HG03066 (cell line): Measurements from ENCODE around the gene PYGO1.

Experiments
- ATAC-seq: cut with Tn5 transposase; IDR thresholded peaks from one replicate; pipeline ENCODE4 v1.9.1; 2021; ENCODE audit warnings: low read depth; ENCODE audit not compliant: unreplicated experiment

Gene PYGO1

DNA sequence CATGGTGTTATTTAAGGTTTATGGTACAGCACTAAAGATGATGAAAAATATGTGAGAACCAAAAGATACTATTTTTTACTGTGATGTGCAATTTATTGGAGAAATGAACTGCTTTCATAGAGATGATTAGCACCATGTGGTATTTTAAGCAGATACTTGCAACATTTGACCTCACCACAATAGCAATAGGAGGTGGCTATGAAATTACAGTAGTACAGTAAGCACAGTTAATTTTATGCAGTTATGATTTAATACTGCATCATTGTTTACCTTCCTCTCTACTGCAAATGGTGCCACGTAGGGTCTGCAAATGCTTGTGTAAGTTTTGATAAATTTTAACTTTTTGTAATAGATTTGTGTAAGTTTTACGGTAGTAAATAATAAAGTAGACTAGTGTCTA, 14.0 kb downstream of the PYGO1 start:
- ATAC-seq: no peak

DNA sequence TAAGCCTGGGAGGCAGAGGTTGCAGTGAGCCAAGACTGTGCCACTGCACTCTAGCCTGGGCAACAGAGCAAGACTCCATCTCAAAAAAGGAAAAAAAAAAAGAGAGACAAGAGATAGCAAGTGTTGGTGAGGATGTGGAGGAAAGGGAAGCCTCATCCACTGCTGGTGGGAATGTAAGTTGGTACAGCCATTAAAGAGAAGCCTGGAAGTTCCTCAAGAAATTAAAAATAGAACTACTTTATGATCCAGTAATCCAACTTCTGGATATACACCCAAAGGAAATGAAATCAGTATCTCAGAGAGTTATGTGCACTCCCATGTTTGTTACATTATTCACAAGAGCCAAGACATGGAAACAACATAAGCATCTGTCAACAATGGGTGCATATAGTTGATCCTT, 14.9 kb downstream of the PYGO1 start:
- ATAC-seq: no peak

DNA sequence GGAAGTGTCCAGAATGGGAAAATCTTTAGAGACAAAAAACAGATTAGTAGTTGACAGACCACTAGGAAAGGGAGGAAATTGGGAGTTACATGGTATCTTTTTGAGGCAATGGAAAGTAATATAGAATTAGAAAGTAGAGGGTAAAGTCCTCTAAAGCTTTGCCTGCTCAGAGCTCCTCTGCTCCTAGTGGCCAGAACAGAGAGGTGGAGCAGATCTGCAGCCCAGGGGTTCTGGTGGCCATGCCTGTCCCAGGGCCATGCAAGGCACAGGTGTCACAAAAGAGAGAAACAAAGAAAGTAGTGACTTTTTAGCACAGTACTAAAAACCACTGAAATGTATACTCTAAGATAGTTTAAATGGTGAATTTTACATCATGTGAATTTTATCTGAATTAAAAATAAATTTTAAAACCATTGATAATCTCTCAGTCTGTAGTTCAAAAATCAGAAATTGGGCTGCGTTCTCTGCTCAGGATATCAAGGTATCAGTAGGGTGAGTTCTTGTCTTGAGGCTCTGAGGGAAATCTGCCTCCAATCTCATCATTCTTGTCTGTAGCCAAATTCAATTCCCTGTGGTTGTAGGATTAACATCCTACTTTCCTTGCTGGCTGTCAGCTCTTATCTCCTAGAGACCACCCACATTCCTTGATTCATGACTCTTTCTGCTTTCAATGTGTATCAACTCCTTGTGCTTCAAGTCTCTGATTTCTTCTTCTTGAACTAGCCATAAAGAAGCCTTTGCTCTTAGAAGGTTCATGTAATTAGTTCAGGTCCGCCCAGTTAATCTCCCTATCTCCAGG, 23.6 kb downstream of the PYGO1 start:
- no peak for ATAC-seq

DNA sequence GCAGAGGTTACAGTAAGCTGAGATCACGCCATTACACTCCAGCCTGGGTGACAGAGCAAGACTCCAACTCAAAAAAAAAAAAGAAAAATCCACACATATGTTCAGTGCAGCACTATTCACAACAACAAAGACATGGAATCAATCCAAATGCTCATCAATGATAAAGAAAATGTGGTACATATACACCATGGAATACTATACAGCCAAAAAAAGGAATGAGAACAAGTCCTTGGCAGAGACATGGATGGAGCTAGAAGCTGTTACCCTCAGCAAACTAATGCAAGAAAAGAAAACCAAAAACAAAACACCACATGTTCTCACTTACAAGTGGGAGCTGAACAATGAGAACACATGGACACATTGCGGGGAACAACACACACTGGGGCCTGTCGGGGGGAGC, 25.5 kb downstream of the PYGO1 start:
- ATAC-seq: no peak

DNA sequence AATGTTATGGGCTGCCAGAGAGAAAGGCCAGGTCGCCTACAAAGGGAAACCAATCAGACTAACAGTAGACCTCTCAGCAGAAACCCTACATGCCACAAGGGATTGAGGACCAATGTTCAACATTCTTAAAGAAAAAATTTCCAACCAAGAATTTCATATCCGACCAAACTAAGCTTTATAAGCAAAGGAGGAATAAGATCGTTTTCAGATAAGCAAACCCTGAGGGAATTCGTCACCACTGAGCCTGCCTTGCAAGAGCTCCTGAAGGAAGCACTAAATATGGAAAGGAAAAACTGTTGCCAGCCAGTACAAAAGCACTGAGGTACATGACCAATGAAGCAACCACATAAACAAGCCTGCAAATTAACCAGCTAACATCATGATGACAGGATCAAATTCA, 33.1 kb downstream of the PYGO1 start:
- no peak for ATAC-seq

DNA sequence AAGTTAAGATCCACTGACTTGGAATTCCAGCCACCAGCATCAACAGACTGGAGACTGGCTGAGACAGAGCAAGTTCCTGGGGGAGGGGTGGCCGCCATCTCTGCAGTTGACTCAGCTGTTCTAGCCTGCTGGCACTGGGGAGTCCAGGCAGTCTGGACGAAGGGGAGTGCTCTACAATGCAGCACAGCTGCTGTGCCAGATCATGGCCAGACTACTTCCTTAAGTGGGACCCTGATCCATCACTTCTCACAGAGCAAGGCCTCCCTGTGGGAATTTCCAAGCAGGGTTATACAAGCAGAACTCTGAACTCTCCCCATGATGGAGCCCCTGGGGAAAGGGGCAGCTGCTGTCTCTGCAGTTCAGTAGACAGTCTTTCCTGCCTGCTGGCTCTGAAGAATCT, 35.2 kb downstream of the PYGO1 start:
- no peak for ATAC-seq

DNA sequence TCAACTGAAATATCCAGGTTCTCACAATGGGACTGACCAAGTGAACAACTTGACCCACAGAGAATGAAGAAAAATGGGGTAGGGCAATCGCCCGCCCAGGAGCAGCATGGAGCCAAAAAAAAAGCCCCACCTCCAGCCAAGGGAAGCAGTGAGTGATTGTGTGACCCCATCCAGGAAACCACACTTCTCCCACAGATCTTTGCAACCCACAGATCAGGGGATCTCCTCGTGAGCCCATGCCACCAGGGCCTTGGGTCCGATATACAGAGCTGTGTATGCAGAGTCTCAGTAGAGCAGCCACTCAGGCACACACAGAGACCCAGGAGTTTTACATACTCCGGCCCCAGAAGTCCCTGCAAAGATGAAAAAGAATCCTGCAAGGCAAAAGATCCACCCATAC, 35.7 kb downstream of the PYGO1 start:
- no peak for ATAC-seq

DNA sequence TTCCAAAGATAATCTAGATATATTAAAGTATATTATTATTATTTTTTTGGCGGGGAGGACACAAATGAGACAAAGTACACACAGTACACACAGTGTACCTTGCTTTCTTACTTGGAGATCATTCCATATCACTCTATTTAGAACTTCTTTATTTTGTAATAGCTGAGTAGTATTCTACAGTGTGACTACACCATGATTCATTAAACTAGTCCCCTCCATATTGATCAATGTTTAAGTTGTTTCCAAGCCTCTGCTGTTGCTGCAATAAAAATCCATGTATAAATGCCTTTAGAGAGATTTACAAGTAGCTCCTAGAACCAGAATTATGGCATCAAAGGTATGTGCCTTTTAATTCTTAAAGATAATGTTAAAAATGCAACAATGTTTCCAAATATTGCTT, 38.8 kb downstream of the PYGO1 start:
- ATAC-seq: no peak

DNA sequence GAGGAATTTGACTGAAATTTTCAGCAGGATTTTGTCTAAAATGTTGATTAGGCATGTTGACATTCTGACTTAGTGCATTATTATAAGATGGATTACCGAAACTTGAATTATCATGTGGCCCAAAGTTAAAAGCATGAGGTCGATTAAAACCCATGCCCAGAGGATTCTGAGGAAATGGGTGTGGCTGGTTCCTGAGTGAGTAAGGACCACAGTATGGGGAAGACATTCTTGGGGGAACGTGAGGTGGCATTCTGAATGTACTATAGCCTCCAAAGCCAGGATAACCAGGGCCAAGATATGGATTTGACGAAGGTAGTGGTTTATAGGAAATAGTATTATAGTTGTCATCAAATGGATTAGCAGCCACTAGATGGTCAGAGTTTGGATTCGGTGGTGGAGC, 41.4 kb downstream of the PYGO1 start:
- no peak for ATAC-seq

DNA sequence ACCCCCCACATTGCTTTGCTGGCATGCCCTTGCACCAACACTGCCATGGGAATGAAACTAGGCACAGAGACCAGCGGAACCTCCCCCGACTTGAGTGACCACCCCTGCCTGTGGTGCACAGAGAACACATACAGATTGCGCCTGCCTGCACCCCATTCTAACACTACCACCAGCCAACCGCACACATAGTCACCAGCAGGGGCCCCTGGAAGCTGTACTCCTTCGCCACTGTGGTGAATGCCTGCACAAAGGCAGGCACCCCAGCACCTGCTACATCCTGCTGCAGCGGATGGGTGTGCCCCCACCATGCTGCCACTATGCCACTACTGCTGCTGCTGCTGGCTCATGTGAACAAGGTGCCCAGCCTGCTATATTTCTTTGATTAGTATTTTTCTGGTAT, 52.7 kb downstream of the PYGO1 start:
- ATAC-seq: no peak

DNA sequence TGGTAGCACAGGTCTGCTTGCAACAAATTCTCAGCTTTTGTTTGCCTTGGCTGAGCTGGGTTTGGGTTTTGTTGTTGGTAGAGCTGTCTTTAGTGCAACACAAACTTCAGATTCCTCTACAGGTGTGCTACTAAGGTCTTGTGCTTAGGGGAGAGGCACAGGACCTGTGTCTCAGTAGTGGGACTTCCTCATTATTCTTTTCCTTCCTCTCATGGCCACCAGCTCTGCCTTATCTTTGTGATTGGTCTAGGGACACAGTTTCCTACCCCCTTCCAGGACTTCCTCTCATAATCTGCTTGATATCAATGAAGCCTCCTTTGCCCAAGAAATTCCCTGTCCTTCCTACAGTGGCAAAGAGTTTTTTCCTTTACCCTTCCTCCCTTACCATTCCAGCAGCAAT, 55.2 kb downstream of the PYGO1 start:
- no peak for ATAC-seq

DNA sequence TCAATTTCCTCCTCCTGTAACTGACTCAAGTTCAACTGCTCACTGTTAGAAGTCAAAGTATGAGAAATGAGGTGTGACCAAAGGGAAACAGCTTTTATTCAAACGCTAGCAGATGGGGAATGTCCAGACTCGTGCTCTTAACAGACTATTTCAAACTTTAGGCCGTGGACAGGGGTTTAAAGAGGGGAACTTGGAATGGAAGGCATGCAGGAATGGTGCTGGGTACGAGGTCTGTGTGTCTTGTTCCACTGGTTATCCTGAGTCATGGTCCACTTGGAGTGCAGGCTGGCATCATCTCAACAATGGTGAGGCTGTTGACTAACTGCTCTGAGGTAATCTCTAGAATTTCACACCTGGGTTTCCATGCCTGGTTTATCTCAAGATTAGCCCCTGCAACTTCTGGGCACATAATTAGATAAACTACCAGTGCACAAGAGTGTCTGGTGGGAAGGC, 57.3 kb downstream of the PYGO1 start:
- ATAC-seq: no peak

DNA sequence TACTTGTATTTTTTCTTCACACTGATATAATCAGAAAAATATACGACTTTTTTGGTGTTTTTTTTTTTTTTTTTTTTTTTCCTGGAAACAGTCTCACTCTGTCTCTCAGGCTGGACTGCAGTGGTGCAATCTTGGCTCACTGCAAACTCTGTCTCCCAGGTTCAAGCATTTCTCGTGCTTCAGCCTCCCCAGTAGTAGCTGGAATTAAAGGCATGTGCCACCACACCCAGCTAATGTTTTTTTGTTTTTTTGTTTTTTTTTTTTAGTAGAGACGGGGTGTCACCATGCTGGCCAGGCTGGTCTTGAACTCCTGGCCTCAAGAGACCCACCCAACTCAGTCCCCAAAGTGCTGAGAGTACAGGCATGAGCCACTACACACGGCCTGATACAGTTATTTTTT, 59.3 kb downstream of the PYGO1 start:
- no peak for ATAC-seq

DNA sequence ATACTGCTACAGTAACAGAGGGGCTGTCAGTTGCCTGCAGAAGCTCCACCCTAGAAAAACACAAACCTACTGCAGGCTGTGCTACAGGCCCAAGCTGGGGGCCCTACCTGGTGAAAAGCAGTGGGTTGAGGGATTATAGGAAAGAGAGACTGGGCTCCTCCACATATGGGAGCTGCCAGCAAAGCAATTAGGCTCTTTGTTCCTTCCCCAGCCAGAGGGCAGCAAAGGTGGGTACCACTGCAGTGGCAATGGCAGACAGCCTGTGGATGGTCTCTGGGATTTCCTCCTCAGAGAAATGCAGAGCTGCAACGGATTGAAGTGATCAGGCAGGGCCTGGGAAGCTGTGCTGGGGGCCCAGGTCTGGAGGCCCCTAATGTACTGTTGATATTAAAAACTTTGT, 61.0 kb downstream of the PYGO1 start:
- no peak for ATAC-seq

DNA sequence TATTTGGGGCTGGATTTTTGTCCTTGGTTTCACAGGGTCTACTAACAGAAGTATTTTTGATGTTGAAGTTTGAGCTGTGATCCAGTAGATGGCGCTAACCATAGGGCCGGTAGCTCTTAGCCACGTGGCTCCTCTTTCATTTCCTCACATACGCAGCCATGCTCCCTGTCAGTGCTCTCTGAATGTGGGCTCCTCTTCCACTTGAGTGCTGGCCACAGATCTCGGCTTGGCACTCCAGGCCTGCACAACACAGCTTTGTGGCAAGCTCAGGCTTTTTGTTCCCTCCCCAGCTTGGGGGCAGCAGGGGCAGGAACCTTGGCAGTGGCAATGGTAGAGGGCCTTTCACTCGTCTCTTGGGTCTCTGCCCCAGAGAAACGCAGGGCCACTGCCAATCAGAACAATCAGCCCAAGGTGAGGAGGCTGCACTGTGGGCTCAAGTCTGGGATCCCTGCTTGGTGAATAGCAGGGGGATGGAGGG, 61.5 kb downstream of the PYGO1 start:
- ATAC-seq: no peak

DNA sequence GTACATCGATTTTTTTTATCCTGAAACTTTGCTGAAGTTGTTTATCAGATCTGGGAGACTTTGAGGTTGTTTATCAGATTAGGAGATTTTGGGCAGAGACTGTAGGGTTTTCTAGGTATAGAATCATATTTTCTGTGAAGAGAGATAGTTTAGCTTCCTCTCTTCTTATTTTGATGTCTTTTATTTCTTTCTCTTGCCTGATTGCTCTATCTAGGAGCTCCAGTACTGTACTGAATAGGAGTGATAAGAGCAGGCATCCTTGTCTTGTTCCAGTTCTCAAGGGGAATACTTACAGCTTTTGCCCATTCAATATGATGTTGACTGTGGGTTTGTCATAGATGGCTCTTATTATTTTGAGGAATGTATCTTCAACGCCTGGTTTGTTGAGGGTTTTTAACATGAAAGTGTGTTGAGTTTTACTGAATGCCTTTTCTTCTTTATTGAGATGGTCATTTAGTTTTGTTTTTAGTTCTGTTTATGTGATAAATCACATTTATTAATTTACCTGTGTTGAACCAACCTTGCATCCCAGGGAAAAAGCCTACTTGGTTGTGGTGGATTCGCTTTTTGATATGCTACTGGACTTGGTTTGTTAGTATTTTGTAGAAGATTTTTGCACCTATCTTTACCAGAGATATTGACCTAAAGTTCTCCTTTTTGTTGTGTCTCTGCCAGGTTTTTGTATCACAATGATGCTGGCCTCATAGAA, 65.2 kb downstream of the PYGO1 start:
- no peak for ATAC-seq

DNA sequence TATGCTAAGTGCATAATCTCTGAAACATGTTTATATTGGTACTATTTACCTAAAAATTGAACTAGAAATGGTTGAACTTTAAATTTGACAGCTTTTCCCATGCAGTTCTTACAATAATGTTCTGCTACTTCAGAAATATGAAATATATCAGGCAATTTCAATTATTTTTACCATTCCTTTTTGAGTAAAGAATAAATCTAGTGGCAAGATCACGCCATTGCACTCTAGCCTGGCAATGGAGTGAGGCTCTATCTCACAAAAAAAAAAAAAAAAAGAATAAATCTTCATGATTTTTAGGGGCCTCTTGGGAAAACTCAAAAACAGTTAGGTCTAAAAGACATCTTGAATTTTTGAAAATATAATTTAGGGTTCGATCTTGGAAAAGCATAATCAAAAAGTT, 69.5 kb downstream of the PYGO1 start:
- ATAC-seq: no peak

DNA sequence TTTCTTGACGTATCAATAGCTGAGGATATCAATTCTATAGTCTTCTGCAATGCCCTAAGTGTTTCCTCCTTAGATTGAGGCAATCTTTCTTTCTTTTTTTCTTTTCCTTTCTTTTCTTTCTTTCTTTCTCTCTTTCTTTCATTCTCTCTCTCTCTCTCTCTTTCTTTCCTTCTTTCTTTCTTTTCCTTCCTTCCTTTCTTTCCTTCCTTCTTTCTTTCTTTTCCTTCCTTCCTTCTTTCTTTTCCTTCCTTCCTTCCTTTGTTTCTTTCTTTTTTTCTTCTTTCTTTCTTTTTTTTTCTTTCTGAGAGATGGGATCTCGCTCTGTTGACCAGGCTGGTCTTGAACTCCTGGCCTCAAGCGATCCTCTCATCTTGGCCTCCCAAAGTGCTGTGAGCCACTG, 70.1 kb downstream of the PYGO1 start:
- ATAC-seq: no peak

DNA sequence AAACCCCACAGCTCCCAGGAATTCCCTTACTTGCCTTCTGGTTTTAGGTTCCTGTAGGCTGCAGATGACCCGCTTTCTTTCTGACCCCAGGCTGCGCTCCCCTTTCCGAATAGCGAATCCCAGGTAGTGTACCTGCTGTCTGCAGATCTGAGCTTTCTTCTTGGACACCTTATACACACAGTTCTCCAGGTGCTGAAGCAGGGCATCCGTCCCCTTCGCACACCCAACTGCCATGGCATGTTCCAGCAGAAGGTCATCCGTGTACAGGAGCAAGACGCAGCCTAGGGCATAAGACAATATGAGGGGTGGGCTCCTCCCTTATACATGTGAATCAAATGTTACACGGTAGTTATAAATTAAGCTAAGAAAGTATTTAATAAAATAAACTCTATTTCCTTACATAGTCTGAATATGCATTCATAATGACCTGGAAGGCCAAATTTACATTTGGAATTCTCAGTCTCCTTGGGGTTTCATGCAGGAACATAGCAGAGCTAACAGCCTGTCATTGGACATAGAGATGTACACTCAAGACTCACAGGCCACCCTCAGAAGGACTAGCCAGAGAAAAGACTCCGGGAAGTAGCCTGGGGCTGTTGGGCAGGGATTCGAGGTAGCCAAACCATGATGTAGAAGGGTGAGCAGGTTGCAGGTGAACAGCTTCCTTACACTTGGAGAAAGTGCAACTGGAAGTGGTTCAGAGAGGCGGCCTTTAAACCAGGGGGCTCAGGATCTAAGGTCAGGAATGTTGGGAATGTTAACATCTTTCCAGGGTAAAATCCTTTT, 72.0 kb downstream of the PYGO1 start:
- no peak for ATAC-seq

DNA sequence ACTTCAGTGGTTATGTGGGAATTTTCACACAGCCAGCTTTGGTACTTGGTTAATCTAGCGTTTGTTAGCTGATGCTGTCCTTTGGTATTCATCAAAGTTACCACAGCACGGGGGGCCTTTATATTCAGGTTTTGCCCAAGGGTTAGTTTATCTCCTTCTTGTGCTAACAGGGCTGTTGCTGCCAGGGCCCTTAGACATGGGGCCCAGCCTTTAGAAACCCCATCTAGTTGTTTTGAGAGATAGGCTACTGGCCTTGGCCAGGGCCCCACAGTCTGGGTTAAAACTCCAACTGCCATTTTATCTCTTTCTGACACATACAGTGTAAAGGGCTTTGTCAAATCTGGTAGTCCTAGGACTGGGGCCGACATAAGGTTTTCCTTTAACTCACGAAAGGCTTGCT, 72.7 kb downstream of the PYGO1 start:
- ATAC-seq: no peak

DNA sequence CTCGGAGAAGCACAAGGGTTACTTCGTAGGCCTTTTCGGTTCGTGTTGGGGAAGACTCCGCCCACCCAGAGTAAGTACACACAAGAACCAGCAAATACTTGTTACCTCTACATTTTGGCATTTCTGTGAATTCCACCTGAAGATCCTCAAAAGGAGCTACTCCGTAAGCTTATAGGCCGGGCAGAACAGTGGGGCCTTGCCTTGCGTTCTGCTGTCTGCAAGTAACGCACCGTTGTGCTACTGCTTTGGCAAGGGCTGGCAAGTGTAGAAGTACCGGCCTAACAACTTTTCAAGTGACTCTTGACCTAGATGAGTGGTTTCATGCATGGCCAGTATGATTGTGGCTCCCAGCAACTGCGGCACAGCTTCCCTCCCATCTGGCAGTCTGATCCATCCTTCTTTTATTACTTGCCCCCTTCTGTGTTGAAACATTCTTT, 73.7 kb downstream of the PYGO1 start:
- ATAC-seq: no peak
